ENCODE data around the gene MAN1A2.

The MAN1A2 gene

DNA sequence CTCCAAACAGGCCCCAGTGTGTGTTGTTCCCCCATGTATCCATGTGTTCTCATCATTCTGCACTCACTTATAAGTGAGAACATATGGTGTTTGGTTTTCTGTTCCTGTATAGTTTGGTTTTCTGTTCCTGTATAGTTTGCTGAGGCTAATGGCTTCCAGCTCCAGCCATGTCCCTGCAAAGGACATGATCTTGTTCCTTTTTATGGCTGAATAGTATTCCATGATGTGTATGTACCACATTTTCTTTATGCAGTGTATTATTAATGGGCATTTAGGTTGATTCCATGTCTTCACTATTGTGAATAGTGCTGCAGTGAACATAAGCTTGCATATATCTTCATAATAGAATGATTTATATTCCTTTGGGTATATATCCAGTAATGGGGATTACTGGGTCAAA, 111.8 kb downstream of the MAN1A2 start:
- in situ Hi-C loops (cut with MboI; ENCODE audit: low sequenced_read_pairs) = no loop called here

DNA sequence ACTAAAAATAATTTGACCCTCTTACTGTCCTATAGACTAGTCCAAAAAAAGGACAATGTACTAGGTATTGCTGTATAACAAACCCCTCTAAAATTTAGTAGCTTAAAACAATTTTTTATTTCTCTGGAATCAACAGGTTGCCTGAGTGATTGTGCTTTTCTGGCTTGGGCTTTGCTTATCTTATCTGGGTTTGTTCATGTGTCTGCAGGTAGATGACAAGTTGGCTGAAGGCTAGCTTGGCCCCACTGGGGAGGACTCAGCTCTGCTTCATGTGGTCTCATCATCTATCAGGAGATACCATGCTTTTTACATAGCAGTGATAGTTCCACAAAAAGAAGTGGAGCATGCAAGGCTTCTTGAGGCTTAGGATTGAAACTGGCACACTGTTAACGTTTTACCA, 114.2 kb downstream of the MAN1A2 start:
- in situ Hi-C loops (cut with MboI; ENCODE audit: low sequenced_read_pairs) = no loop called here

DNA sequence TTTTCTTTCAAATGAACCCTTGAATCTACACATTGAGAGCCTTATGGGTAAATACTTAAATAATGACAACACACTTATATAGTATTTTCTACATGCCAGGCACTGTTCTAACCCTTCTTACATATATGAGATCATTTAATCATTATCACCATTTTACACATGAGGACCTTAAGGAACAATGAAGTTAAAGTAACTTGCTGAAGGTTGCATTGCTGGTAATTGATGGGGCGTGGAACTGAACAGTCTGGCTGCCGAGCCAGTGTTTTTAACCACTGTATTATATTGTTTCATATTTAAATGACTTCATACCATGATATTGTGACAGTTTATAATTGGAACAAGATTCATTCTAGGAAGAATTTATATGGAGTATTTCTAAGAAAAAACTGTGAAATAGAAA, 126.7 kb downstream of the MAN1A2 start:
- in situ Hi-C loops (cut with MboI; ENCODE audit: low sequenced_read_pairs) = no loop called here

DNA sequence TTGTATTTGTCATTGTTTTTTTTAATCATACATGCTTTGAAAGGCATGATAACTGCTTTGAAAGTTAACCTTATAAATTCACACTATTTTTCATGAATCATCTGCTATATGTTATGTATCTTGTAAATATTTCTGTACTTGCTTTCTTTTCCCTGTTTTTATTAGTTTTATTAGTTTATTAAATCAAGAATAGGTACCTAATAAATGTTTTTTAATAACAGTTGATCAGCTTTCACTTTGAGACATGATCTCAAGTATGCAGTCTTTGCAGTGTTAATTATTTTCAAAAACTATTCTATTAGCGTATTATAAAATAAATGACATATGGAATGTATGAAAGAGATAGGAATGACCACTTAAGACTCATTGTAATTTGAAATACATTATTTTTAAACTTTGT, 127.8 kb downstream of the MAN1A2 start:
- in situ Hi-C loops (cut with MboI; ENCODE audit: low sequenced_read_pairs) = no loop called here

DNA sequence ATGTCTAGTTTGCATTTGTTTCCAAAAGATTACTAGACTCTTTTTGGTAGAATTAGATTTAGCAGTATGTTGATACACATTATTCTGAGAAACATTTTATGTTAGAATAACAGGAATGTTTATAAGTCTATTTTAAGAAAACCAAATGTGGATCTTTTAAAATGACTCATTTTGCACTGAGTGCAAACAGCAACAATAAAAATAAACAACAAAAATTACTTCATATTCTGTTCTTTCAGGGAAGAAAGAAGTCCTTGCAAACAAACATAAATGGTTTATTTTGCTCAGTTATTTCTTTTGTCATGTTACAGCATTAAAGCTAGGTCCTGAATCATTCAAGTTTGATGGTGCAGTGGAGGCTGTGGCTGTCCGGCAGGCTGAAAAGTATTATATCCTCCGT, 131.8 kb downstream of the MAN1A2 start:
- in situ Hi-C loops (cut with MboI; ENCODE audit: low sequenced_read_pairs) = no loop called here

DNA sequence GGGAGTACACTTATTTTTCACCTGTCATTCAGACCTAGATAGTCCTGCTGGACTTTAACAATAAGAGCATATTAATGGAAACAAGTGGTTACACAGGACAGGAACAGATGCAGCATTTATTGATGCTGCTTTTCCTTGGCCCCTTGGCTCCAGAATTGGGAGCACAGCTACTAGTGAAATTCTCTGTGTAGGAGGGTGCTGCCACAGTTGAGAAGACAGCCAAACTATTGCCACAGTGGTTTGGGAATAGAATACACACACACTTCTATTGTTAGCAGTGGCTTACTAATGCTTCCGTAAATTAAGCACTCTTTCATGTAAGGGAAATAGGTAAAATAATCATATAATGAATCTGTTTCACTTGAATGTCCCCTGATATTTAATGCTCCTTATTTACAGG, 133.3 kb downstream of the MAN1A2 start:
- in situ Hi-C loops (cut with MboI; ENCODE audit: low sequenced_read_pairs) = no loop called here

DNA sequence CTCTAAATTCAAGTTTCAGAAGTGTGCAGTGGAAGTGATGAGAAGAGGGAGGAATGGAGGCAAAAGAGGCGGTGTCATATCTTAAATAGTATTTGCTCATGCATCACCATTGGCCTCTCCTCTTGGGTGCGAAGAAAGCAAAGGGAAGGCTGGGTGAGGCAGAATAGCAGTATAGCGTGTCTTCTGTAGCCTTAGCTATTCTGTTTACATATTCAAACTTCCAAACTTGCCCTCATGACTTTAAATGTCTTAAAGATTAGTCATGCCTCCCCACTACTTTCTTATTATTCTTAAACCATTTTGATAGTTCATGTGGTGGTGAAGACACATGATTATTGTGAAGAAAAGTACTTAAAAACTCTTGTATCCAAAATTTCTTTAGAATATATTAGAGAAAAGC, 134.0 kb downstream of the MAN1A2 start:
- in situ Hi-C loops (cut with MboI; ENCODE audit: low sequenced_read_pairs) = no loop called here

DNA sequence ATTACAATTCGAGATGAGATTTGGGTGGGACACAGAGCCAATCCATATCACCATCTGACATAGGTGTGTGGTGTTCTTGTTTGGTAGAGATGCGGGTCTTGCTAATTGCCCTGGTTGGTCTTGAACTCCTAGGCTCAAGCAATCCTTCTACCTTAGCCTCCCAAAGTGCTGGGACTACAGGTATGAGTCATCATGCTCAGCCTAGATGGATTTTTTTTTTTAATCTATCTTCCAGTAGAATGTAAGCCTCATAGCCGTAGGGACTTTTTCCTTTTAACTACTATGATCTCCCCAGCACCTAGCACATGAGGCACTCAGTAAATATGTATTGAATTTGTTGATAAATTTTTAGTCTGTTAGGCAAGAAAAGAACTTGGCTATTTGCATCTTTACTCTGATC, 144.0 kb downstream of the MAN1A2 start:
- in situ Hi-C loops (cut with MboI; ENCODE audit: low sequenced_read_pairs) = no loop called here

DNA sequence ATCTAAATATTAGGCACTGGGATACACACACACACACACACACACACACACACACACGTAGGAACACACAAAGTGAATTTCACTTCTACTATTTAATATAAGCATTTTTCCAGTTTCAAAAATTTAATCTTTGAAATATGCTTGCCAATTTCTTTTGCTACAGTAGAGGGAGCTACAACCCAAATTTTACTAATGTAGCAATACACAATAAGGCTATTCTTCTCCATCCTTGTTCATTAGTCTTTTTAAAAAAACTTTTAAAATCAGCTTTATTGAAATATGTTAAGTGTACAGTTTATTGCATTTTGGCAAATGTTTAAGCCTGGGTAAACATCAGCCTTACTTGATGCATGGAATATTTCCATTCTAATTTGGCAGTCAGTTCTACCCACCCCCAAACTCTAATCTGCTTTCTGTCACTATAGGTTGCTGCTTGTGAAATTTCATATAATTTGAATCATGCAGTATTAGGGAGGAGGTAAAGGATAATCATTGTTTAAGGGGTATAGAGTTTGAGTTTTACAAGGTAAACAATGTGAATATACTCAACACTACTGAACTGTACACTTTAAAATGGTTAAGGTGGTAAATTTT, 145.6 kb downstream of the MAN1A2 start:
- in situ Hi-C loops (cut with MboI; ENCODE audit: low sequenced_read_pairs) = no loop called here

DNA sequence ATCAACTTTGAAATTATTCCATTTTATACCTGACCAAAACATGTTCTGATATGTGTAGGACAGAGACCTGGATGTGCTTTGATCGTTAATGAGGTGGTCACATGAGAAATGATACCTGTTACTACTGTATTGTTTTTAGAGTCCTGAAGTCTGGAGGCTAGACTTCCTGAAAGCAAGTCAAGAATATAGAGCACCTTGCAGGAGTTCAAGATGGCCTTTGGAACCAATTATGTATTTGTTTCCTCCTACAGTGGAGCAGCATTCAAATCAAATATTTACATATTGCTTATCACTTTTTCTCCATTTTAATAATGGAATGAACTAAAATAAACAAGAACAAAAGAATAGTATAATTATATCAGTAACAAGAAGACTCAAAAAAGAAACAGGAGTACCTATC, 155.9 kb downstream of the MAN1A2 start:
- in situ Hi-C loops (cut with MboI; ENCODE audit: low sequenced_read_pairs) = loop anchor here (10.0 kb wide), 2 partner anchors 232 to 382 kb away; no protein-coding TSS in a partner anchor

DNA sequence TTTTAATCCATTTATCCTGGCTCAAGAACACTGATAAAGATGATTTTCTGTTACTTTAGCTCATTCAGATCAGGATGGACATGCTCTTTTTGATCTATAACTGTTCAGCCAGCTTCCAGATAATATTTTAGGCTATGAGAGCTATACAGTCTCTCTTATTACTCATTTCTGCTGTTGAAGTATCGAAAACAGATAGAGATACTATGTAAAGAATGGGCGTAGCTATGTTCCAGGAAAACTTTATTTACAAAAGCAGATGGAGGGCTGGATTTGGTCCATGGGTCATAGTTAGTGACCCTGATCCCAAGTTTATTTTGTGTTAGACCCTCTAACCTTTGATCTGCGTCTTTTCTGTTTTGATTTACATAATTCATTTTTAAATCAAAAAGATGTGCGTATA, 159.8 kb downstream of the MAN1A2 start:
- in situ Hi-C loops (cut with MboI; ENCODE audit: low sequenced_read_pairs) = loop anchor here (10.0 kb wide), 2 partner anchors 228 to 378 kb away; no protein-coding TSS in a partner anchor

DNA sequence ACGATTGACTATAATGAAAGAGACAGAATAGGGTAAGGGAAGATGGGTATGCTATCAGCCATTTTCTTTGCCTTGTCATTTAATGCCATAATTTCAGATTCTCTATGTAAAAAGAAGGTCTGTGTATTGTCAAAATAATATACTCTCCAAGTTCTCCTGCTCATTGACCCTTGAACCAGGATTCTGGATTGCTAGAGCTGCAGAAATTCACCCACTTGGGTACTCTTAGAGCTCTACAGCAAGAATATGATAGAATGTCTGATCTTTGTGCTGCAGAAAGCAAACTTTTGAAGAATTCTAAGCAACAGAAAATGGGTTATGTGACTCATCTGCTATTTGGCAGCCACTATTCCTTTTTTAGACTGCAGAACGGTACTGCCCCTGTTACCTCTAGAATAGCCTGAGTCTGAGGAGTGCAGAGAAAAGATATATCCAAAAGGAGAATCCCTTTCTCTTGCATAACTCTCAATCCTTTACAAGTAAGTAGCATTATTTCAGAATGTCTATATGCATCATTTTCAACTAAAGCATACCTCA, 160.4 kb downstream of the MAN1A2 start:
- in situ Hi-C loops (cut with MboI; ENCODE audit: low sequenced_read_pairs) = loop anchor here (10.0 kb wide), 2 partner anchors 227 to 377 kb away; no protein-coding TSS in a partner anchor

DNA sequence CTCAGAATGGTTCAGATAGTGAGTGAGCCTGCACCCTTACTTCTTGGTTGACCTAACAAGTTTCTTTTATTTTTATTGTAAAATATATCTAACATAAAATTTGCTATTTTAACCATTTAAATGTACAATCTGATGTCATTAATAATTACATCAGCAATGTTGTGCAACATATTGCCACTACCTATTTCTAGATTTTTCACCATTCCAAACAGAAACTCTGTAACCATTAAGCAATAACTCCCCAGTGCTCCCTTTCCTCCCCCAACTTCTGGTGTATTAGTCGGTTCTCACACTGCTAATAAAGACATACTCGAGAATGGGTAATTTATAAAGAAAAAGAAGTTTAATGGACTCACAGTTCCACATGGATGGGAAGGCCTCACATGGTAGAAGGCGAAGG, 162.4 kb downstream of the MAN1A2 start:
- in situ Hi-C loops (cut with MboI; ENCODE audit: low sequenced_read_pairs) = loop anchor here (10.0 kb wide), 2 partner anchors 225 to 375 kb away; no protein-coding TSS in a partner anchor

DNA sequence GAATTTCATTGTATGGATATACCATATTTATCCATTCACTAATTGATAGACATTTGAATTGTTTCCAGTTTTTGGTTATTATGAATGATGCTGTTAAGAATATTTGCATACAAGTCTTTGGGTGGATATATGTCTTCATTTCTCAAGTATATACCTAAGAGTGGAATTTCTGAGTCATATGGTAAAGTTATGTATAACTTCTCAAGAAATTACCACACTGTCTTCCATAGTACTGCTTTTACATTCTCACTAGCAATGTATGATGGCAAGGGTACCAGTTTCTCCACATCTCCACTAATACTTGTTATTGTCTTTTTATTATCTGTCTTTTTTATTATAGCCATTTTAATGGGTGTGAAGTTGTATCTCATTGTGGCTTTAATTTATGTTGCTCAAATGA, 164.0 kb downstream of the MAN1A2 start:
- in situ Hi-C loops (cut with MboI; ENCODE audit: low sequenced_read_pairs) = no loop called here

DNA sequence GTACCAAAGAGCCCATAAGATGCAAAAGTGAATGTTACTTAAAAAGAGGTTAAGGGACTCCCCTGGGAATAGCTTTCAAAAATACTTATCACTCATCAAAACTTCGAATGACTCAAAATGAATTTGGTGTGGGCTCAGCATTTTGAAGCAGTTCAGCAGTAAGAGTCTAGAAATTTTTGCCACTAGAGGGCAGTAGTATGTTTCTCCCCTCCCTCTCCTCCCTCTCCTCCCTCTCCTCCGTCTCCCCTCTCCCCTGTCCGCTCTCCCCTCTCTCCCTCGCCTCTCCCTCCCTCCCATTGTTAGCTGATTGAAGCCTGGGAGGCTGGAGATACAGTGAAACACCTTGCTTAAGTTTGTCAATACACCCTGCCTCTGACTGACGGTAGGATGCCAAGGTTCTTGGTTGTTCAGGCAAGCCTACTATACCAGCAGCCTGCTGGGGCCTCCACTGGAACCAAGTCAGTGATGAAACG, 167.8 kb downstream of the MAN1A2 start:
- in situ Hi-C loops (cut with MboI; ENCODE audit: low sequenced_read_pairs) = no loop called here

DNA sequence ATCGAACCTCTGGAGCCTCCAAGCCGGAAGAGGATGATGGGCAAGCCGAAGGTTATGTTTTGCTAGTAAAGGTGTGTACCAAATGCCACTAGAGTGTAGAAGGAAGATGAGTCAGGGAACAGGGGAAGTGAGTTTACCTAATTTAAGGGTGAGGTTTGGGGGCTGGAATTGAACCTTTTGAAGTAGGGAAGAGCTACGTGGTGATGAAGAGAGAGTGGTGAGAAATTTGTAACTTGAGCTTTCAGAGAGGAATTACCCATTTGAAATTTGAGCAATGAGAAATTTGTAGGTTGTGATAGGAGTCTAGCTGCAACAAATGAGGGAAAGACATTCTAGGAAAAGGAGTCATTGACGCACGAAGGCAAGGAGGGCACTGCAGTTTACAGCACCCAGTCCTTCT, 168.6 kb downstream of the MAN1A2 start:
- in situ Hi-C loops (cut with MboI; ENCODE audit: low sequenced_read_pairs) = no loop called here

DNA sequence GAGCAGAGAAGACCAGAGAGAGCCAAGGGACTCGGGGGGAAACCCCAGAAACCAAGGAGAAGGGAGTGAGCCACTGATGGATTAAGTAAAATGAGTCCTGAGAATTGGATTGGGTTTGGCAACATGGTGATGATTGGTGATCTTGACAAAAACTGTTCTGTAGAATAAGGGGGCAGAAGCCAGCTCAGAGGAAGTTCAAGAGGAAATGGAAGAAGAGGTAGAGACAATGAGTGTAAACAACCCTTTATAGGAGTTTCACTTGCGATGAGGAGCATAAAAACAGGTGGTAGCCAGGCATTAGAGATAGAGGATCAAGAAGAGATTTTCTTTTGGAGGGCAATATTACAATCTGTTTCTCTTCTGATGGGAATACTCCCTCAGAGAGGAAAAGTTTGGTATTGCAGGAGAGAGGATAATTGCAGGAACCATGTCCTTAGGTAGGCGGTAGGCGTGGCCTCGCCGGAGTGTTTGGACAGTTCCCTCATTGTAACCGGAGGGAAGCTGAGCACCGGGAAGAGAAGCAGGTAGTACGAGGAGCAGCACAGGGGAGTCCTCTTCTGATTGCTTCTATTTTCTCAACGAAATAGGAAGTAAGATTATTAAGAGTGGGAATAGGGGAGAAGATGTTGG, 170.2 kb downstream of the MAN1A2 start:
- in situ Hi-C loops (cut with MboI; ENCODE audit: low sequenced_read_pairs) = no loop called here

DNA sequence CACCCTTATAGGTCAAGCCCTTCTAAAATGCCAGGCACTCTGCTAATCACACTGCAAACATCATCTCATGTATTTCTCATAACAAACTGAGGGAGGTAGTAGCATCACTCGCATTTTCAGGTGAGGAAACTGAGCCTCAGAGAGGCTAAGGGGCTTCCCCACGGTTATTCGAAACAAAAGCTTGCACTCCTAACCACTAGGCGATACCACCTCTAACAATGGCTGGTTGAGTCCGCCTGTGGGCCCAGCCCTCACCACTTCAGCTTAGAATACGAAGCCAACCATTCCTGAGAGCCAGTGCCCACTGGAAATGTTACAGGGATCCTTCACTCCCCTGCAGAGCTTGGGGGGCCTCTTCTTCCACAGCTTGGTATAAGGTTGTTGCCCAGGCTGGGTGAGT, 173.3 kb downstream of the MAN1A2 start:
- in situ Hi-C loops (cut with MboI; ENCODE audit: low sequenced_read_pairs) = loop anchor here (10.0 kb wide), 2 partner anchors 84 to 114 kb away; no protein-coding TSS in a partner anchor

DNA sequence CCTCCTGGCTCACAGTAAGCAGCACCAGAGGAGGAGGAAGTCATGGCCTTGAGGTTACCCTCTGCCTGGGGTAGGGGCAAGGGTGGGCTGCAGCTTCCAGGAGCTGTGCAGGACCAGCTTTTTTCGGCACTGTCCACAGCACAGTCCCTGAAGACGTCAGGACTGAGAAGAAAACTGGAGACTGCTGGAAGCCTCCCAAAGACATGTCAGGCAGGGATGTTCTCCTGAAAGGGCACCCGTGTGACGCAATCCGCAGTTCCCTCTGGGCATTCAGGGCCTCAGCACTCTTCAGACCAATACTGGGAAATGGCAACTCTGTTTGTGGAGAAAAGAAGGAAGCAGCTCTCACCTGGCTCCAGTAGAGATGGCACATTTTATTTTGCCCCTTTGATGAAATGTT, 173.8 kb downstream of the MAN1A2 start:
- in situ Hi-C loops (cut with MboI; ENCODE audit: low sequenced_read_pairs) = loop anchor here (10.0 kb wide), 2 partner anchors 84 to 114 kb away; no protein-coding TSS in a partner anchor

DNA sequence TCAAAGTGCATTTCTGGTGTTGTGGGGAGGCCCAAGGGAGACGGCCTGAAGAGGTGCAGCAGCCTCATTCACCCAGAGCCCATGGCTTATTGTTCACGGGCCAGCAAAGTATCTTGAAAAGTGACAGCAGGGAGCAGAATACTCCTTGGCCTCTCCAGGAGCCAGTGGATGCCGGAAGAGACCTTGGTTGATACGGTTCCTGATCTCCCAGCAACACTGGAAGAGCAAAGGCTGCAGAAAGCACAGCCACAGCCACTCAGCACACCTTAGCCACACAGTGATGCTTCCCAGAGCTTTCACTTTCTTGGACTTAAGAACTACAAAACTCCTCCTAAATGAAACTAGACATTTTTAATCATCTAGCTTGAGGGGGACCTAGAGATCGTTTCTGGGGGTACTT, 174.3 kb downstream of the MAN1A2 start:
- in situ Hi-C loops (cut with MboI; ENCODE audit: low sequenced_read_pairs) = loop anchor here (10.0 kb wide), 2 partner anchors 83 to 113 kb away; no protein-coding TSS in a partner anchor

DNA sequence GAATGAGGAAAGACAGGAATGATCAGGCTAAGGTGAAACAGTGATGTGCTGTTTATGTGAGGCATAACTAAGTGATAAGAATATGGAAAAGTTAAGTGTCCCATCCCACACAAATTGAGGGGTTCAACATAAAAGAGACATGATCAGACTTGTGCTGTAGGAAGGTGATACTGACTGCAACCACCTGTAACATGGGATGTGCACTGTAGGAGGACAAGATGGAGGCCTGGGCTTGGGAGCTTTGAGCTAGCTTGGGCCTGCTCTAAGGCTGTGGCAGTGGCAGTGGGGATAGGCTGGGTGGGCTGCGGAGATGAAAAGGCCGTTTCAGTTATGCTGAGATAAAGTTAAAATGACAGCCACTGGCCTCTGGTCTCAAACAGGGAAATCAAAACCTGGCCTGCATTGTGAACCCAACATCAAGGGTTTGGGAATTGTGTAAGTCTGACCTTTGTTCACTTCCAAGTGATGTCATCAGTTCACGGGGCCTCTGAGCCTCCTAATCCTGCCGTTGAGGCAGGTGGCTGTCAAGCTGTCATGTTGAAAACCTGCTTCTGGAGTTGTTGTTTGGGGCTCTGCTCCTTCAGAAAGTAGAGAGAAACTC, 177.4 kb downstream of the MAN1A2 start:
- in situ Hi-C loops (cut with MboI; ENCODE audit: low sequenced_read_pairs) = loop anchor here (10.0 kb wide), 2 partner anchors 80 to 110 kb away; no protein-coding TSS in a partner anchor

DNA sequence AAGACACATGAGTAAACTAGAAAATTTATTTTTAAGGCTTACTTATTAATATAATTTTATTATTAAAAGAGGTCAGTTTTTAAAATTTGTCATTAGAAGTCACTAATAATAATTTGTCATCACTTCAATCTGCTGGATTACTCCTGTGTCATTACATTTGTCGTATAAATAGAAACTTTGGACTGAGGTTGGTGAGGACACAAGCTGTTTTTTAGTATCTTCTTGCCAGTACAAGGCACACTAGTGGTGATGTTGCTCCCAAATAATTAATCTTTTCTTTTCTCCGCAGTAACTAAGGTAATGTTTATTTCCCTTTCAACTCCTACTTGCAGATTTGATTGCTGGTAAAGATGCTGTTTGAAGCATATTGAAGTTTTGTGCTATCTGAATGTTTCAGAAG, 179.2 kb downstream of the MAN1A2 start:
- in situ Hi-C loops (cut with MboI; ENCODE audit: low sequenced_read_pairs) = loop anchor here (10.0 kb wide), 2 partner anchors 78 to 108 kb away; no protein-coding TSS in a partner anchor
